GM18951 (cell line): ENCODE data around the gene SETX.

ENCODE experiments used
- POLR2A ChIP-seq: IDR thresholded peaks from 4 replicates; pipeline ENCODE4 v1.6.1; 2011; ENCODE audit warnings: mild to moderate bottlenecking; ENCODE audit not compliant: insufficient read length, insufficient read depth; ENCODE audit errors: extremely low read depth
- in situ Hi-C: fragments of 300-500 bp; cut with MboI; formaldehyde crosslinking; loops from one replicate; pipeline ENCODE4 v1.12.0; 2022; ENCODE audit warnings: low sequenced_read_pairs, mixed read lengths, inconsistent platforms; ENCODE audit not compliant: unreplicated experiment

SETX gene

DNA sequence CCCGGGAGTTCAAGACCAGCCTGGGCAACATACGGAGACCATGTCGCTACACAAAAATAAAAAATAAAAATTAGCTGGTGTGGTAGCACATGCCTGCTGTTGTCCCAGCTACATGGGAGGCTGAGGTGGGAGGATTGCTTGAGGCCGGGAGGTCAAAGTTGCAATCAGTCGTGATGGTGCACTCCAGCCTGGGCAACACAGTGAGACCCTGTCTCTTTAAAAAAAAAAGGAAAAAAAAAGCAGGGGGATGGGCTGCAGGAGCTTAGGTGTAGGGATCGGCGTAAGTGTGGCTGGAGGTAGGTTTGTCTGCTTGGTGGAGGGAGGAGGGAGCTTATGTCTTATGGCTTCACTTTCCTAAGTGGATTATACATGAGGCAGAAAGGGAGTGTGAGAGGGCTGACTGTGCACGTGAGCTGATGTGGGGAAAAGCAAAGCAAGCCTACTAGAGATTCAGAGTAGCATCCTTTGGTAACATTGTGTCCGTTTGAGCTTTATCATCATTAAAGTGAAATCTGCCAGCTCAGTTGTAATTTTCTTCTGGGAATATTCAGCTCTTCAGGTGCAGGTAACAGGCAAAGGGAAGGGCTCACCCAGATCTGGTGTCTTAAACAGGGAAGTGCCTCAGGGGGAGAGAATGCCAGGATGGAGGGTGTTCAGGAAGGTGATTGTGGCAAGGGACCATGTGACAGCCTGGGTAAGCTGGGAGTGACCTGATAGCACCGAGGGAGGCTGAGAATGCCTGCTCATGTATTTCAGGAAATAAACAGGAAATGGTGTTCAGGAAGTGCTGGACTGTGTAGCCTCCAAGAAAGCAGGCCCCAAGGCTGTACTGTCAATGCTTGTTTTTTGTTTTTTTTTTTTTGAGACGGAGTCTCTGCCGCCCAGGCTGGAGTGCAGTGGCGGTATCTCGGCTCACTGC lies 17.6 kb upstream of the SETX start:
- no peak for TF ChIP-seq POLR2A
- in situ Hi-C loops = no loop called here

DNA sequence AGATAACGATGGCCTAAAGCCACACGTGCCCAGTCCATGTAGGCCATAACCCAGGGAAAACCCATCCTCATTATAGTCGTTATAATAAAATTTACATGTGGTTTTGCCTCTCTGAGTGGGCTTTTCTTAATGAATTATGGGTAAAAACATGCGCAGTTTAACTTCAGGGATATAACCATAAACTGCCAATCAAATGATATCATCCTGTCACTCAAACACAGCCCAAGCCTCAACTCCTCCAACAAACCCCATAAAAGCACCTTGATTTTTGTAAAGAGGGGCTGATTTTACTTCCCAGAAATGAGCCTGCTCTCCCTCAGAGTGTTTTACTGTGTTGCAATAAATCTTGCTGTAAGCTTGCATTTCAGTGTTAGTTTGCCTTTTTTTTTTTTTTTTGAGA lies 15.8 kb upstream of the SETX start:
- in situ Hi-C loops = no loop called here
- no peak for TF ChIP-seq POLR2A

DNA sequence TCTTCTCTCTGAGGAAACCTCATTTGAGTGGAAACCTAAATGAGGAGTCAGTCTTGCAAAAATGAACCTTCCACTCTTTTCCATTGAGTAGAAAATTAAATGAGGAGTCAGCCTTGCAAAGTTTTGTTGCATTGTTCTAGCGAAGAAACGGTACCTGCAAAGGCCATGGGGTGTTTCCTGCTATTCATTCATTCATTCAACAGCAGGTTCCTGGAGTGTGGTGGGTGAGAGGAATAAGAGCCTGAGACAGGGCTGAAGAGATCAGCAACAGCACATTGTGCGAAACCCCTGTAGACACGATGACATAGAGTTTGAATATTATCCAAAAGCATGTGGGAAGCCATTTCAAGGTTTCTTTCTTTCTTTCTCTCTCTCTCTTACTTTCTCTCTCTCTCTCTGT lies 14.6 kb upstream of the SETX start:
- in situ Hi-C loops = no loop called here
- TF ChIP-seq POLR2A = no peak

DNA sequence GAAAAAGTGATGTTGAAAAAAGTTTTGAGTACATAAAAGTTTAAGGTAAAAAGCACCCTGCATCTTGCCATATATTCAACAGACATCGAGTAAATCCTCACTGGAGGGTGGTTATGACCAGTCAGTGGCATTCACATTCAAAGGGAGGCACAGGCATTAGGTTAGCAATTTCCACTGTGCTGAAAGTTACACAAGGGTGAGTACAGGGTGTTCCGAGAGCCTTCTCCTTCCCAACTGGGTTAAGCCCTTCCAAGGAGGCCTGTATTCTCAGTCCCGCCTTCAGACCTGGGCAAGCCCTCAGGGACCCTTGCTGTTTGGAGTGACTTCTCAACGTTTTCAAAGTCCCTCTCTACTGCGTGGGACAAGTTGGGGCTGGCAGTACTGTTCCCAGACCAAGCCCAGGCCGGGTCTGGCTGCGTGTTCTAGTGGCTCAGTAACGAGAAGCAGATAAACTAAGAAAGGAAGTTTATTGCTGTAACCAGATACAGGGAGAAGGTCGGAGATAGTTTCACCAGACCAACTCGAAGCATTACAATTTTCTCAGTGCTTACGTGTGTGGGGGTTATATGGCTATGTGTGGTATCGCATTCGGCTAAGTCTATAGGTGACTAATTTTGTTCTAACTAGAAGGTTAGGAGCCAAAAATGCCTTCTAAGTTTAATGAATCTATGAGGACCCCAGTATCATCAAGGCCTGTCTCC lies 13.0 kb upstream of the SETX start:
- TF ChIP-seq POLR2A = no peak
- in situ Hi-C loops = no loop called here

DNA sequence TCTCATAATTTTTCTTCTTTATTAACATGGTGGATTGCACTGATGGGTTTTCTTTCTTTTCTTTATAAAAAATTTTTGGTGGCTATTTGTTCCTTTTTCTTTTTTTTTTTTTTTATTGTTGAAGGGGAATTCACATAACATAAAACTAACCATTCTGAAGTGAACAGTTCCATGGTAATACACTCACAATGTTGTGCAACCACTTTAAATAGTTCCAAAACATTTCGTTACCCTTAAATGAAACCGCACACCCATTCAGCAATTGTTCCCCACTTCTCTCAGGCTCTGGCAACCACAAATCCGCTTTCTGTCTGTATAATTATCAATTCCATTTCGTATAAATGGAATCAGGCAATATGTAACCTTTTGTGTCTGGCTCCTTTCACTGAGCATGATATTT lies 11.7 kb upstream of the SETX start:
- in situ Hi-C loops = no loop called here
- TF ChIP-seq POLR2A = no peak

DNA sequence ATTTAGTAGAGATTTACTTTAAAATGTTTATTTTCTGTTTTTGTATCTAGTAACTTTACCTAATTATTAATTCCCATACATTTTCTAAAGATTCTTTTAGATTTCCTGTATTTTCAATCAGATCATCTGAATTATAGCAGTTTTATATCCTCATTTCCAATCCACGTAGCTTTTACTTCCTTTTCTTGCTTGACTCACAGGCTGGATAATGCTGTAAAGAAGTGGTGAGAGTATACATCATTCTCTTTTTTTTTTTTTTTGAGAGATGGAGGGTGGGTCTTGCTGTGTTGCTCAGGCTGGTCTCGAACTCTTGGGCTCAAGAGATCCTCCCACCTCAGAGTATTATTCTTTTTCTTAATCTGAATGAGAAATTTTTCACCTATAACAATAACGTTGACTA lies 11.2 kb upstream of the SETX start:
- TF ChIP-seq POLR2A = no peak
- in situ Hi-C loops = no loop called here

DNA sequence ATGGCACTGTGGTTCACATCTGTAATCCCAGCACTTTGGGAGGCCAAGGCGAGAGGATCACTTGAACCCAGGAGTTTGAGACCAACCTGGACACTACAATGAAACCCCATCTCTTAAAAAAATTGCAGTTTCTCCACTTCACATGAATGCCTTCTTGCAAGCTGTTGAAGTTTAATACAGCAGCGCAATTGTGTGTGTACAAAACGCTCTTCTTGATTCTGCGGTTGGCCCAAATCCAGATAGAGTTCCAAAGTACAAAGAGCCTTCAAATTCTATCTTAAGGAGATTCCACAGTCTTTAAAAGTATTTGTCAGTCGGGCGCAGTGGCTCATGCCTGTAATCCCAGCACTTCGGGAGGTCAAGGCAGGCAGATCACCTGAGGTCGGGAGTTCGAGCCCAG lies 9.3 kb upstream of the SETX start:
- no peak for TF ChIP-seq POLR2A
- in situ Hi-C loops = no loop called here

DNA sequence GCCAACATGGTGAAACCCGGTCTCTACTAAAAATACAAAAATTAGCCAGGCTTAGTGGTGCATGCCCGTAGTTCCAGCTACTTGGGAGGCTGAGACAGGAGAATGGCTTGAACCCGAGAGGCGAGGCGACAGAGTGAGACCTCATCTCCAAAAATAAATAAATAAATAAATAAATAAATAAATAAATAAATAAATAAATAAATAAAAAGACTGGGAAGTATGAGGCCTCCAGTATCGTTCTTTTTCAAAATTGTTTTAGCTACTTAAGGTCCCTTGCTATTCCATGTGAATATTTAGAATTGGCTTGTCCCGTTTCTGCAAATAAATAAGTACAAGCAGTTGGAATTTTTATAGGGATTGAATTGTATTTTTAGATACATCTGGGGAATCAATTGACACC lies 3.0 kb upstream of the SETX start:
- in situ Hi-C loops = no loop called here

DNA sequence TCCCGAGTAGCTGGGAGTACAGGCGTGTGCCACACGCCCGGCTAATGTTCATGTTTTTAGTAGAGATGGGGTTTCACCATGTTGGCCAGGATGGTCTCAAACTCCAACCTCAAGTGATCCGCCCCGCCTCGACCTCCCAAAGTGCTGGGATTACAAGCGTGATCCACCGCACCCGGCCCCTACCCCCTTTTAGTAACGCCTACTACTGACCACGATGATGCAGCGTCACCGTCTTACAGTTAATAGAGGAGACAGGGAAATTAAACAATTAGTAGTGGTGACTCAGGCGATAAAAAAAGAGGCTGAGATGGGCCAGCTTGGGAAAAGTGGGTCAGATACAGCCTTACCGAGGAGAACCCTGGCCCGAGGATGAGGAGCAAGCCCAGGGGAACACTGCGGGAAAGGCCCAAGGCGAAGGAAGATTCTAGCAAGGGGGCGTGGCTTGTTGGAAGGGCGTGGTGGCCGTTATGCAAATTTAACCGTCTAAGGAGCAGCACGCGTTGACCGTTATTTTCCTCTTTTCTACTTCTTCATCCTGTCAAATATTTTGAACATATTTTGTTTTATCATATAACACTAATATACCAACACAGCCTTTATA lies 1.6 kb upstream of the SETX start:
- in situ Hi-C loops = no loop called here
- TF ChIP-seq POLR2A = no peak

More for the DNA sequence above, 3.0 kb upstream of the SETX start:
- TF ChIP-seq POLR2A = no peak

DNA sequence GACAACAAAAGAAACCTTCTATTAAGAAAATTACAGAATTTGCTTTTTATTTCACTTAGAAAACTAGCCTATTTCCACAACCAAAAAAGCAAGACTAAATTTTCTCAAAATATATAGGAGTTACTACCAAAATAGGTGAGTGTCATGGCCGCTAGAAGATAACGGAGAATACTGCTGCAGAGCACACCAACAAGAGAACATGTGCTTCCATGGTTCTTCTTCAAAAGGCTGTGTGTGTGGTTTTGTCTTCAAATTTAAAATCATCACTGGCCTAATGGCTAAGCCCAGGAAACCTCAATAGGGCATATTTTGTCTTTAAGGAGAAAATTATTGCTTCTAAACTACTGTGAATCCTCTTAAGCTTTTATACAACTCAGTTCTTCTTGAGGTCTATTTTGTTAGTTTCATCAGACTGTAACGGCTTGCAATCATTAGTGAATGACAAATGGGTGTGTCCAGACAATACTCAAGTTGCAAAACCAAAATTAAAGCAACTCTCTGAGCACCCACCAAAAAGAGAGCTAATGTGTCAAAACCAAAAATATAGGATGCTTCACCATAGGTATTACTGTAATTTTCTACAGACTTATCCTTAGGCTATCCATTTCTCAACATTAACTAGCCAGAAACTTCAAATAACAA lies 3.3 kb downstream of the SETX start:
- in situ Hi-C loops = no loop called here
- no peak for TF ChIP-seq POLR2A

DNA sequence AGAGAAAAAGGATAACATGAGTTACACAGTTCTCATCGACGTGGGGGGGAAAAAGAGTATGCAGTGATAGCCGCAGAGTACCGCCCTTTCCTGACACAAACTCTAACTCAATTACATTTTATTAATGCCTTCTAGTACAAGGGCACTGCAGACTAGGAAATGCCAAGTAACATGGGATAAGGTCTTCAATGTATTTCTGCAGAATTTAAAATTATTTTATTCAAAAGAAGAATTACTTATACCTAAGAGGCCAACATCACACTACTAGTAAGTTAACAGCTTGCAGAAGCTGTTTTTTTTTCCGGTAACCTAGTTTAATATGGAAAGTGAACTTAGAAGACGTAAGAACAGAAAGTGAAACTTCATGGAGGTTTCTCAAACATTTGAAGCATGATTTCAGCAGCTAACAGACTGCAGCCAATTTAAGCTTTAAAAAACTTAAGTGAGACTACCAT lies 3.9 kb downstream of the SETX start:
- in situ Hi-C loops = no loop called here
- no peak for TF ChIP-seq POLR2A

DNA sequence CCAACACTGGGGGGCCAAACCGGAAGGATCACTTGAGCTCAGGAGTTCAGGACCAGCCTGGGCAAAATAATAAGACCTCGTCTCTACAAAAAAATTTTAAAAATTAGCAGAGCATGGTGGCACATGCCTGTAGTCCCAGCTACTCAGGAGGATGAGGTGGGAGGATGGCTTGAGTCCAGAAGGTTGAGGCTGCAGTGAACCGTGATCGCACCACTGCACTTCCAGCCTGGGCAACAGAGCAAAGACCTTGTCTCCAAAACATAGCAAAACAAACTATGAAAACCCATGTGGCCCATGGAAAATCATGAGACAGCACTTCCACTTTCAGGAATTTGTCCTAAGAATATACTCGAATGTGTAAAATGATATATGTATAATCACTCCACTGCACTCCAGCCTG lies 6.1 kb downstream of the SETX start:
- TF ChIP-seq POLR2A = no peak
- in situ Hi-C loops = no loop called here

DNA sequence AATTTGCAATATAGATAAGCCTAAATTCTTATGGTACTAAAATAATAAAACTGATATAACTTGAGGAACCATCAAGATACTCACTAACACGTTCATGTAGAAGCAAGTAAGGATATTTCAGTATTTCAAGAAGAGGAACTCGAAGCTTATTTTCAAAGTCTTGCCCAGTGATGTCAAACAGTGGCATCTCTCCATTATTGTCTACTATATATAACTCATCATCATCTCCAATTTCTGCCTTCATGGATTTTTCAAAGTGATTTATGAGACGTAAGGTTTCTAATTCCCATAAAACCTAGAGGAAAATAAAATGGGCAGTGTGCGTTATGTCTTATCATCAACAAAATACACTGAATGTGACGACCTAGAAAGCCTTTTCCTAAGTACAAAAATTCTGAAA lies 8.6 kb downstream of the SETX start:
- in situ Hi-C loops = no loop called here
- TF ChIP-seq POLR2A = no peak
